Measurements from ENCODE around the gene DSCAML1. TPM values are rescaled to one million over a fixed set of nuclear protein-coding genes. Genes with fewer than 3 reads are reported as not detected.

DSCAML1 gene
- total RNA-seq, 1 donor from 2014 or later: 0.09 TPM

DNA sequence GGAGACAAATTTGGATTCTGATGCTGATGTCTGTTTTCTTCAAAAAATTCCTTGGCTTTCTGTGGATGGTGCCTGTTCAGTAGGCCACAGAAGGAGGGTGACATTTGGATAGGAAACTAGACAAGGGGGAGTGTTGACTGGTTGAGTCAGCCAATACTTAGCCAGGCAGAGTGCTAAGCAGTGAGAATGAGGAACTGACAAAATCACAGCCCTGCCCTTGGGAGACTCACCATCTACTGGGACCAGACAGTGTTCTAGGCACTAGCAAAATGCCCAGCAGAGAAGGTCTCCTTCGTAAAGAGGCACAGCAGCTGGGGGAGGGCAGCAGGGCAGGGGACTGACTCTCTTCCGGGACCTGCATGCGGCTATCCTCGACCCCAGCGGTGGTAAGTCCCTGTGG, 190.2 kb downstream of the DSCAML1 start:
- H3K4me3 Mint-ChIP-seq: no peak overlapping the region
- no peak overlapping the region for H3K27ac Mint-ChIP-seq (ENCODE audit: unreplicated experiment)
- peaks cover 14% of the 10 kb centered on the region for H3K27me3 Mint-ChIP-seq (ENCODE audit: low read depth)
- H3K36me3 Mint-ChIP-seq (ENCODE audit: low read depth): no peaks in the 10 kb centered on the region
- H3K9me3 Mint-ChIP-seq: no peaks in the 10 kb centered on the region
- no peak for TF ChIP-seq CTCF (conservative IDR thresholded peaks at IDR 0.05)
- peaks cover 33% of the 10 kb centered on the region for H3K4me1 Mint-ChIP-seq
- DNase-seq (ENCODE audit: low read depth, low spot score): no peak

DNA sequence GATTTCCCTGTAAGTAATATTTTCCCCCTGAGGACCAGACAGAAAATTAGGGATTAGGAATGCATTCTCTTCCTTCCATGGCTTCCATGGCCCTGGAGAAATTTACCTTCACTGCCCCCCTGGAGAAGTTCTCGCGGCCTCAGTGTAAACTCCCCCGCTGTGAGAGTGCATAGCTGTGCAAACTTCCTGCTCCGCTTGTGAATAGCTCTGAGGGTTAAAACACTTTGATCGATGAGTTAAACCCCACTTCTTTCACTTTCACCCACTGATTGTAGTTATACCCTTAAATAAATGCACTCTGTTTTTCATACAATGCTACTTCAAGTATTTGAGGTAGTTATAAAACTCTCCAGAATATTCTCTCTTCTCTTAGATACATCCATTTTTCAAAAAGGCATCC, 190.8 kb downstream of the DSCAML1 start:
- no peak for TF ChIP-seq CTCF (conservative IDR thresholded peaks at IDR 0.05)
- Mint-ChIP-seq H3K36me3 (ENCODE audit: low read depth) (no peaks in the 10 kb centered on the region), H3K27me3 (ENCODE audit: low read depth) (peaks cover 9% of the 10 kb centered on the region), H3K4me1 (peaks cover 39% of the 10 kb centered on the region), H3K27ac (ENCODE audit: unreplicated experiment) (no peak overlapping the region), H3K4me3 (no peak overlapping the region), H3K9me3 (no peaks in the 10 kb centered on the region)
- DNase-seq (ENCODE audit: low read depth, low spot score): no peak

DNA sequence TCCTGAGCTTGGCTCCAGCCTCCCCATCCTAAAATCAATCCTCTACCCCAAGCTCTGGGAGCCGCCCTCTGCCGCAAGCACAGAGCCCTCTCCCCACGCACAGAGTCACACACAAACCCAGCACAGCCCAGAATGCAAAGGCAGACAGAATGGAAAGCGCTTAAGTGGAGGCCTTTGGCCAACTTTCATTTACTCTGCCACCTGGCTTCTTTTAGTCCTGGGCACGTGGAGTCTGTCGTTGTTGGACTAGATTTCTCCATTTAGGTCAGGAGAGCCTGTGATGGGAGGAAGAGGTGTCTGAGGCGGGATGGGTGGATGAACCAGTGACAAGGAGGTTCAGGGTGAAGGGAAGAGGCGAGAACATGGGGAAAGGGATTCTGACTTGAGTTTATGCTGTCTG, 191.7 kb downstream of the DSCAML1 start:
- Mint-ChIP-seq H3K4me1 (peaks cover 40% of the 10 kb centered on the region), H3K27me3 (ENCODE audit: low read depth) (peaks cover 5% of the 10 kb centered on the region), H3K27ac (ENCODE audit: unreplicated experiment) (no peak overlapping the region), H3K9me3 (no peaks in the 10 kb centered on the region), H3K4me3 (no peak overlapping the region), H3K36me3 (ENCODE audit: low read depth) (no peaks in the 10 kb centered on the region)
- TF ChIP-seq CTCF (conservative IDR thresholded peaks at IDR 0.05): no peak
- DNase-seq (ENCODE audit: low read depth, low spot score): no peak

GRCh38 chr11:117604336-117604995, 192.6 kb downstream of the DSCAML1 start:
- Mint-ChIP-seq H3K4me1 (peaks cover 45% of the 10 kb centered on the region), H3K27me3 (ENCODE audit: low read depth) (peaks cover 6% of the 10 kb centered on the region), H3K36me3 (ENCODE audit: low read depth) (no peaks in the 10 kb centered on the region), H3K27ac (ENCODE audit: unreplicated experiment) (peak overlapping the region; percentile 38), H3K4me3 (no peak overlapping the region), H3K9me3 (no peaks in the 10 kb centered on the region)
- no peak for DNase-seq (ENCODE audit: low read depth, low spot score)
- TF ChIP-seq CTCF (conservative IDR thresholded peaks at IDR 0.05): no peak

DNA sequence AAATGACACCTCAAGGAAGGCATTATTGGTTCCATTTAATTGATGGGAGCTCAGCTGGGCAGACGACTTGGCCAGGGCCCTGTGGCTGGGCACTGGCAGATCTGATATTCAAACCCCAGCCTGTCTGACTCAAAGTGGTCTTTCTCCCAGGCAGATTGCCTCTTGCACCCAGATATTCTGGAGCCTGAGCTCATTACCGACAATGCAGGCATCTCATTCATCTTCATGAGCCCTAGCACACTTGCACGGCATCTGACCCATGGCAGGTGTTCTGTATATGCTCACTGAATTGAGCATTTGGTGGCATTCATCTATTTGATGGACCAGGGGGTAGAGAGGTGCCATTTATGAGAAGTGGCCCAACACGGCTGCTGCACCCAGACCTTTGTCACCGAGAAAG, 193.1 kb downstream of the DSCAML1 start:
- TF ChIP-seq CTCF (conservative IDR thresholded peaks at IDR 0.05): no peak
- Mint-ChIP-seq H3K4me3 (no peak overlapping the region), H3K36me3 (ENCODE audit: low read depth) (no peaks in the 10 kb centered on the region), H3K4me1 (peaks cover 45% of the 10 kb centered on the region), H3K9me3 (no peaks in the 10 kb centered on the region), H3K27me3 (ENCODE audit: low read depth) (peaks cover 6% of the 10 kb centered on the region), H3K27ac (ENCODE audit: unreplicated experiment) (no peak overlapping the region)
- DNase-seq (ENCODE audit: low read depth, low spot score): no peak

Measured in neural crest cell (in vitro differentiated cells).